Right lobe of liver (tissue), 6 donors: Measurements from ENCODE around the gene ACAP2. TPM values are rescaled to one million over a fixed set of nuclear protein-coding genes. Genes with fewer than 3 reads are reported as not detected.

Source experiments
- ATAC-seq, 4 donors: fragments of 200-7000 bp; cut with Tn5 transposase; one replicate each; pipeline ENCODE4 v1.9.1; 2020; ENCODE audit warnings: mild to moderate bottlenecking in 4 of 4, moderate library complexity in 4 of 4
- DNase-seq, 3 donors: peaks; one replicate each; pipeline ENCODE4 v3.0.0-alpha.2; 2020
- H3K27ac ChIP-seq, 3 donors: fragments of 200-600 bp; one replicate each; pipeline ENCODE4 v1.8.0; 2022
- H3K27me3 ChIP-seq, 2 donors: fragments of 200-600 bp; one replicate each; pipeline ENCODE4 v1.8.0; 2022
- H3K36me3 ChIP-seq, 4 donors: fragments of 200-600 bp; sonication (generic) in 1 of 4; one replicate each; pipeline versions ENCODE4 v1.5.1 to v1.8.0; 2017 to 2022; ENCODE audit warnings: control low read depth in 1 of 4
- H3K4me1 ChIP-seq, 4 donors: fragments of 200-600 bp; sonication (generic) in 1 of 4; one replicate each; pipeline versions ENCODE4 v1.5.1 to v1.8.0; 2017 to 2022; ENCODE audit warnings: control low read depth in 1 of 4
- H3K4me3 ChIP-seq, 3 donors: fragments of 200-600 bp; one replicate each; pipeline ENCODE4 v1.8.0; 2022
- H3K9me3 ChIP-seq, 4 donors: fragments of 200-600 bp; sonication (generic) in 1 of 4; one replicate each; pipeline versions ENCODE4 v1.5.1 to v1.8.0; 2017 to 2022; ENCODE audit warnings: control low read depth in 1 of 4
- POLR2A ChIP-seq: fragments of 450-650 bp; IDR thresholded peaks from one replicate; pipeline ENCODE4 v1.6.1; 2017; ENCODE audit warnings: antibody characterized with exemption, mild to moderate bottlenecking
- WGBS: methylation state at CpG from one replicate; pipeline ENCODE4 v1.1.6; 2018; ENCODE audit warnings: low coverage, low lambda C conversion rate; ENCODE audit not compliant: insufficient coverage; ENCODE audit errors: missing lambda C conversion rate; 5-methylcytosine and 5-hydroxymethylcytosine counted together
- intact Hi-C, 2 donors: fragments of 100-400 bp; cut with DNase I; formaldehyde crosslinking; loops; one replicate each; pipeline versions ENCODE4 v1.11.2 to v1.14.1; 2022
- total RNA-seq, 6 experiments: library from RNA; depleted of rRNA in 2 of 6; stranded (reverse); fragments of >200 nt in 2 of 6; fragmentation: NEBNext Ultra II Directional in 3 of 6; extraction: Animal tissue kit (Norgen Biotek cat#: 25700) in 3 of 6; gene quantifications; one replicate each; pipeline versions ENCODE4 v1.1.0 to v1.2.4, GENCODE V29; 2016 to 2023
- TF ChIP-seq, protein P1 (sequence below), 4 donors: fragments of 200-600 bp in 3 of 4; fragments of 450-650 bp in 1 of 4; IDR thresholded peaks; one replicate each; pipeline versions ENCODE4 v1.5.1 to v1.8.0; 2016 to 2022; ENCODE audit warnings: antibody characterized with exemption in 4 of 4, mild to moderate bottlenecking in 2 of 4
- donor health status: DM: no; HTN: yes; CAD: no.
- donor health status: DM: no; HTN: no; CAD: no.
- donor health status: DM: no; HTN: no; CAD: no.
- donor health status: DM: no; HTN: yes; CAD: no.
- donor health status: DM: no; HTN: yes; CAD: no.

Gene ACAP2
- total RNA-seq, 6 experiments from 2014 or later = 15.1 to 21.7 (median 18.5) TPM

GRCh38 chr3:195266428-195266827, 176.4 kb downstream of the ACAP2 start:
- Histone ChIP-seq H3K9me3 (no peaks in the 10 kb centered on the region), H3K27ac (no peak overlapping the region), H3K4me3 (no peak overlapping the region), H3K27me3 (no peaks in the 10 kb centered on the region), H3K36me3 (no peaks in the 10 kb centered on the region), H3K4me1 (peaks cover 0 to 13% (median 4%) of the 10 kb centered on the region in 4 donors)
- intact Hi-C loops = no loop called here
- 75% methylated on average over 4 of the region's 5 CpGs for WGBS
- DNase-seq (peak in 1 of 3 donors; percentile 29), ATAC-seq (no peak)
- no peak for TF ChIP-seq POLR2A

- H3K36me3 ChIP-seq = no peaks in the 10 kb centered on the region
- peak in 1 of 3 donors; percentile 36 for DNase-seq
- WGBS = 89% methylated on average over 10 of the region's 13 CpGs
- no peaks in the 10 kb centered on the region for H3K9me3 ChIP-seq
- no peak overlapping the region for H3K4me3 ChIP-seq
- TF ChIP-seq, protein P1, sequence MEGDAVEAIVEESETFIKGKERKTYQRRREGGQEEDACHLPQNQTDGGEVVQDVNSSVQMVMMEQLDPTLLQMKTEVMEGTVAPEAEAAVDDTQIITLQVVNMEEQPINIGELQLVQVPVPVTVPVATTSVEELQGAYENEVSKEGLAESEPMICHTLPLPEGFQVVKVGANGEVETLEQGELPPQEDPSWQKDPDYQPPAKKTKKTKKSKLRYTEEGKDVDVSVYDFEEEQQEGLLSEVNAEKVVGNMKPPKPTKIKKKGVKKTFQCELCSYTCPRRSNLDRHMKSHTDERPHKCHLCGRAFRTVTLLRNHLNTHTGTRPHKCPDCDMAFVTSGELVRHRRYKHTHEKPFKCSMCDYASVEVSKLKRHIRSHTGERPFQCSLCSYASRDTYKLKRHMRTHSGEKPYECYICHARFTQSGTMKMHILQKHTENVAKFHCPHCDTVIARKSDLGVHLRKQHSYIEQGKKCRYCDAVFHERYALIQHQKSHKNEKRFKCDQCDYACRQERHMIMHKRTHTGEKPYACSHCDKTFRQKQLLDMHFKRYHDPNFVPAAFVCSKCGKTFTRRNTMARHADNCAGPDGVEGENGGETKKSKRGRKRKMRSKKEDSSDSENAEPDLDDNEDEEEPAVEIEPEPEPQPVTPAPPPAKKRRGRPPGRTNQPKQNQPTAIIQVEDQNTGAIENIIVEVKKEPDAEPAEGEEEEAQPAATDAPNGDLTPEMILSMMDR (IDR thresholded peaks at IDR 0.05) = no peak
- peaks cover 0 to 12% (median 6%) of the 10 kb centered on the region in 4 donors for H3K4me1 ChIP-seq
- ATAC-seq = no peak
- H3K27me3 ChIP-seq = no peaks in the 10 kb centered on the region
- intact Hi-C loops = no loop called here
- no peak overlapping the region for H3K27ac ChIP-seq
Measured at GRCh38 chr3:195265363-195265976, 177.3 kb downstream of the ACAP2 start.

DNA sequence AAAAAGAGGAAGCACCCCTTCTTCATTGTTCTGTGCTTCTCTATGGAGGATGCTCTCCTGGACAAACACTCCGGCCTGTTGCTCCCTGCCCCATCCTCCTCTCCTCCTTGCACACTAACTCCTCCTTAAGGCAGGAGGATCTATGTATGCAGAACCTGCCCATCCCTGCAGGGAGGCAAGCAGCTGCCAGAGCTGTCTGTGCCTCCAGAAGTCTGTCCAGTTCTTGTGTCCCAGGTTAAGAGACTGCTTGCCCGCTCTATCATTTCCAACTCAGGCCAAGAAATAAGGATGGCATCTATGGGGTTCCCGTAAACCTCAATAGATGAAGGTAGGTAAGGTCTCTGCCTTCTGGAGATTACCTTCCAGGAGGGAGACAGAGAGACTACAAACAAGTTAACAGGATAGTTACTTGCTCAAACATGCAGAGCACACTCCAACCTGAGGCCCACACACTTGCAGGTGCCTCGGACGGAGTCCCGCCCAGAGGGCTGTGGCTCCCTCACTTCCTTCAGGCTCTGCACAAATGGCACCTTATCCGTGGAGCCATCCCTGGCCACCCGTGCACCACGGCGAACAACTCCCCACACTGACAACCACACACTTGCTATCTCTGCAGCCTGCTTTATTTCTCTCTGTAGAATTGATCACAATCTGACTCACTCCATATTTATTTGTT, 178.8 kb downstream of the ACAP2 start:
- Histone ChIP-seq H3K4me3 (no peak overlapping the region), H3K4me1 (peaks cover 0 to 10% (median 2%) of the 10 kb centered on the region in 4 donors), H3K27me3 (no peaks in the 10 kb centered on the region), H3K27ac (no peak overlapping the region), H3K36me3 (no peaks in the 10 kb centered on the region), H3K9me3 (no peaks in the 10 kb centered on the region)
- ATAC-seq (no peak), DNase-seq (peak in 1 of 3 donors; percentile 18)
- WGBS = 100% methylated on average over 3 of the region's 10 CpGs
- TF ChIP-seq, protein P1 (IDR thresholded peaks at IDR 0.05) = no peak
- no peak for TF ChIP-seq POLR2A
- intact Hi-C loops = no loop called here

GRCh38 chr3:195263193-195263924, 179.5 kb downstream of the ACAP2 start:
- TF ChIP-seq POLR2A = no peak
- TF ChIP-seq, protein P1 (IDR thresholded peaks at IDR 0.05) = no peak
- no peaks in the 10 kb centered on the region for H3K27me3 ChIP-seq
- H3K4me3 ChIP-seq = no peak overlapping the region
- intact Hi-C loops = no loop called here
- H3K27ac ChIP-seq = no peak overlapping the region
- no peaks in the 10 kb centered on the region for H3K36me3 ChIP-seq
- H3K9me3 ChIP-seq = no peaks in the 10 kb centered on the region
- ATAC-seq (no peak), DNase-seq (peak in 1 of 3 donors; percentile 37)
- peaks cover 0 to 11% (median 4%) of the 10 kb centered on the region in 4 donors for H3K4me1 ChIP-seq
- 72% methylated on average over 4 of the region's 11 CpGs for WGBS

DNA sequence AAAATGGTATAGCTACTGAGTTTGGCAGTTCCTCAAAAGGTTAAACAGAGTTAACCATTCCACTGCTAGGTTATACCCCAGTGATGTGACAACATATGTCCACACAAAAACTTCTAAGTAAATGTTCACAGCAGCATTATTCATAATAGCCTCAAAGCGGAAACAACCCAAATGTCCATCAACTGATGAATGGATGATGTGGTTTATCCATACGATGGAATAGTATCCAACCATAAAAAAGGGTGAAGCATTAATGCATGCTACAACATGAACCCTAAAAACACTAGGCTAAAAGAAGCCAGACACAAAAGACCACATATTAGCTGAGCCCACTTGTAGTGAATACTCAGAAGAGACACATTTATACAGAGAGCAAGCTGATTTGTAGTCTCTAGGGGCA, 180.9 kb downstream of the ACAP2 start:
- H3K36me3 ChIP-seq = no peaks in the 10 kb centered on the region
- WGBS = 94% methylated on average over 2 of the region's 2 CpGs
- TF ChIP-seq, protein P1 (IDR thresholded peaks at IDR 0.05) = no peak
- TF ChIP-seq POLR2A = no peak
- DNase-seq = no peak
- H3K27me3 ChIP-seq = no peaks in the 10 kb centered on the region
- ATAC-seq = no peak
- no peaks in the 10 kb centered on the region for H3K9me3 ChIP-seq
- H3K27ac ChIP-seq = no peak overlapping the region
- H3K4me1 ChIP-seq = peaks cover 0 to 11% (median 4%) of the 10 kb centered on the region in 4 donors
- no peak overlapping the region for H3K4me3 ChIP-seq
- intact Hi-C loops = no loop called here
